22Rv1 (cell line): ENCODE data around the gene ATE1.

Source experiments
- ZFX ChIP-seq: fragments of 450-650 bp; IDR thresholded peaks from 2 replicates; pipeline ENCODE4 v1.6.1; 2017; ENCODE audit warnings: antibody characterized with exemption, borderline replicate concordance
- TF ChIP-seq, protein P1 (sequence below): fragments of 450-650 bp; IDR thresholded peaks from 2 replicates; pipeline ENCODE4 v1.5.1; 2017; ENCODE audit warnings: mild to moderate bottlenecking

DNA sequence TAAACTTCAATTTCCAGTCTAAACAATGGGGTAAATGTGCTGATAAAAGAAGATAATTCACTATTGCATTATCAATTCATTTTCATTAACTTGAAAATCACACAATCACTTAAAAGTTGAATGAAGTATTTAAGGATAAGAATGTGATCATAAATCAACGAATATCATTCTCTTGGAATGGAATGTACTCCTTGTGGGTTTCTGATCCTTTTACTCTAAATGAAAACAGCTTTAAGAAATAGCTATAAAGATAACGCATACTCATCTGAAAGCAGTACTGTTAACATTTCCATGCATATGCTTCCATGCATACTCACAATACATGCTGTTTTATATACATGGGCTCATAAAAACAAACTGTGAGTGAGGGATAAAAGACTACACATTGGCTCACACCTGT, 108.8 kb downstream of the ATE1 start:
- TF ChIP-seq, protein P1, sequence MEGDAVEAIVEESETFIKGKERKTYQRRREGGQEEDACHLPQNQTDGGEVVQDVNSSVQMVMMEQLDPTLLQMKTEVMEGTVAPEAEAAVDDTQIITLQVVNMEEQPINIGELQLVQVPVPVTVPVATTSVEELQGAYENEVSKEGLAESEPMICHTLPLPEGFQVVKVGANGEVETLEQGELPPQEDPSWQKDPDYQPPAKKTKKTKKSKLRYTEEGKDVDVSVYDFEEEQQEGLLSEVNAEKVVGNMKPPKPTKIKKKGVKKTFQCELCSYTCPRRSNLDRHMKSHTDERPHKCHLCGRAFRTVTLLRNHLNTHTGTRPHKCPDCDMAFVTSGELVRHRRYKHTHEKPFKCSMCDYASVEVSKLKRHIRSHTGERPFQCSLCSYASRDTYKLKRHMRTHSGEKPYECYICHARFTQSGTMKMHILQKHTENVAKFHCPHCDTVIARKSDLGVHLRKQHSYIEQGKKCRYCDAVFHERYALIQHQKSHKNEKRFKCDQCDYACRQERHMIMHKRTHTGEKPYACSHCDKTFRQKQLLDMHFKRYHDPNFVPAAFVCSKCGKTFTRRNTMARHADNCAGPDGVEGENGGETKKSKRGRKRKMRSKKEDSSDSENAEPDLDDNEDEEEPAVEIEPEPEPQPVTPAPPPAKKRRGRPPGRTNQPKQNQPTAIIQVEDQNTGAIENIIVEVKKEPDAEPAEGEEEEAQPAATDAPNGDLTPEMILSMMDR: no peak
- no peak for TF ChIP-seq ZFX
